IPS-18c (cell line): Measurements from ENCODE around the gene RPS6KA4.

Experiments
- H3K4me3 ChIP-seq: 2 replicates; pipeline ENCODE4 v1.7.0; 2013; ENCODE audit warnings: low read depth, mild to moderate bottlenecking, low read length, moderate library complexity; ENCODE audit not compliant: insufficient read depth
- H3K9me3 ChIP-seq: one replicate; pipeline ENCODE4 v1.6.1; 2013; ENCODE audit warnings: mild to moderate bottlenecking, low read length, moderate library complexity; ENCODE audit not compliant: control insufficient read depth, insufficient read depth

RPS6KA4 gene

DNA sequence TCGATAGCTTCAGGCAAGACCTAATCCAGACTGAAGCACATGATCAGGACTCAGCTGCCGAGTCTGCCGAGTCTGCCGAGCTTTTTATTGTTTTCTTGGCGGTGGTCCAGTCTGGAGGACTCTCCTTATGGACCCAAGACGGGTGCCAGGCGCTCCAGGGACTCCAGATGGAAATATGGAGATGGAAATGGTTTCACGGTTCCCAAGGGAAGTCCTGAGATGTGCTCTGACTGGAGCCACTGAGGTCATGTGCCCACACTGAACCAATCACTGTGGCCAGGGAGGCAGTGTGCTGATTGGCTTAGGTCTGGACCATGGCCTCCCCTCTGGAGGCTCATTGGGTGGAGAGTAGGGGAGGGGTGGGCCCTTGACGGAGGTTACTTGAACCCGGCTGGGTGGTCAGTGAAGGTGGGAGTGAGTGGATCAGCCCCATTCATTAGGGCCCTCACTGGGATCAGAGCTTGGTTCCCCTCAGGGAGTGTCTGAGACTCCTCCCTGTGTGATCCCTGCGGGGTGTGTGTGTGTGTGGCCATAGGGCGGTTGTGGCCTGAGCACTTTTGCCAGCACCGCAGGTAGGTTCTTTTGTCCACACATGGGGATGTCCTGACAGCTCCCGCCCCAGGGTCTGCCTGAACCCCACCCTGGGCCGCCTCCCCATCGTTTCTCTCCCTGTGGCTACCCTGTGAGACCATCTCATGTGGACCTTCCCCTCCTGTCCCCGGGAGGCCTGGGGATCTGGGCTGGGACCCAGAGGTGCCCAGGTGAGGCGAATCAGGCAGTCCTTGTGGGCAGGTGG, 14.0 kb downstream of the RPS6KA4 start:
- Histone ChIP-seq H3K4me3 (peak overlapping the region; percentile 49), H3K9me3 (no peaks in the 10 kb centered on the region)

DNA sequence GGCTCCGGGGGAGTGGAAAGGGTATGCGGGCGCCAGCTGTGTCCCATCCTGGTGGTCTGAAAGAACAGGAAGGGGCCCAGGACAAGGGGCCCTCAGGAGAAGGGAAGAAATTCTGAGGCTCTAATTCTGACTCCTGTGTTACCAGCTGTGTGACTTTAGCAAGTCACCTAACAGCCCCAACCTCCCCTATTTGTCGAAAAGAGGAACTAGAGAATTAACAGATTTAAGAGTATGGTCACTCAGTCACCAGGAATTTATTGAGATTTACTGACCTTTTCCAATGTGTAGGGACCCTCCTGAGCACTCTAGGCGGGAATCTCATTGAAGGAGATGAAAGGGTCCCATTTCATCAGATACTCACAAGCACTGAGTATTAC, 14.6 kb downstream of the RPS6KA4 start:
- Histone ChIP-seq H3K9me3 (no peaks in the 10 kb centered on the region), H3K4me3 (peak overlapping the region; percentile 49; the same call in 1 of the 2 replicates)

DNA sequence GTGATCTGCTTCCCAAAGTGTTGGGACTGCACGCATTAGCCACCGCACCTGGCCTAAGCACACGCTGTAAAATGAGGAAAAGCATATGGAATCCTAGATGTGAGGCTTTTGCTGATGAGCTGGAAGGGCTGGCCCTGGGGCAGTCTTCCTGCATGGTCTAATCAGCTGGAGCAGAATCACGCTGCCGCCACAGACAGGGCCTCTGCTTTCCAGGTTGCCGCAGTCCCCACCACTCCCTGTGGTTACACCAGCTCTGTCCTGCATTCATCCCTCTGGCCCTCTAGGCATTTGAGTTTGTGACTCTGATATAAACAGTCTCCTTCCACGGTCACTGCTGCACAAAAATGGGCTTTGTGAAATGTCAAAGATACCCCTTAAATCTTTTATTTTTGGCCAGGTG, 17.1 kb downstream of the RPS6KA4 start:
- H3K4me3 ChIP-seq = no peak overlapping the region
- H3K9me3 ChIP-seq = no peaks in the 10 kb centered on the region

DNA sequence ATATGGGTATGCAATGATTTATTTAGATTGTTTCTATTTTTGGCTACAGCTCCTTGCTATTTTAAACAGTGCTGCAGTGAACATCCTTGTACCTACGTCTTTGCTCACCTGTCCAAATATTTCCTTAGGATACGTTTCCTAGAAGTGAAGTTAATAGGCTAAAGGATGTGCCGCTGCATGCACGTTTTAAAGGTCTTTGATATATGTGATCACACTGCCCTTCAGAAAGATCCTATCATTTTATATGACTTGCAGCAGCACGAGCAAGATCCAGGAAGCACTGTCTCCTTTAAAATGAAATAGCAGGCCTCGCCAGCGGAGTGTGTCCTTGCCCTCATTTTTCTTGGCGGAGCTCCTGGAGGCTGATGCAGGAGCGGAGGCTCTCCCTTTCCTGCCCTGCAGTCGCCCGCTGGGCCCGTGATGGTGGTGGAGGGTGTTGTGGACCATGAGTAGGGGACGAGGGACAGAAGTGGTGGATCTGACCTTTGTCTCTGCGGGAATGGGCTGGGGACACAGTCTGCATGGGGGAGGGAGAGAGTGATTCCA, 19.4 kb downstream of the RPS6KA4 start:
- no peak overlapping the region for H3K4me3 ChIP-seq

DNA sequence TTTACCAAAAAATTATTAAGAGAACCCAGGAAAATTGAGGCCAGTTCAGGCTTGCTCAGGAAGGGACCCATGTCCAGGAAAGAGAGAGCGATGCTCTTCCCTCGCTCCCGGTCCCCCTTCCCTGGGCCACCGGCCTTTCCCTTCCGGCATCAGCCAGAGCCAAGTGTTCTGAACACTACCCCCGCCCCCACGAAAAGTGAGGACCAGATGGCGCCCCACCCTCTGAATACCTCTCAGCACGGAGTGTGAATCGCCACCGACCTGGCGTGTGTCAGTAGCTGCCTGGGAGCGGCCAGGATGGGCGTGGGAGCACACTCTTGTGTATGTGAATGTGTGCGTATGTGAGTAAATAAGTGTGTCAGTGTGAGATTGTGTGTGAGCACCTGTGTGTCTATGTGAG, 20.2 kb downstream of the RPS6KA4 start:
- H3K4me3 ChIP-seq = no peak overlapping the region
- H3K9me3 ChIP-seq = no peaks in the 10 kb centered on the region

More for the DNA sequence above, 19.4 kb downstream of the RPS6KA4 start:
- H3K9me3 ChIP-seq = no peaks in the 10 kb centered on the region

DNA sequence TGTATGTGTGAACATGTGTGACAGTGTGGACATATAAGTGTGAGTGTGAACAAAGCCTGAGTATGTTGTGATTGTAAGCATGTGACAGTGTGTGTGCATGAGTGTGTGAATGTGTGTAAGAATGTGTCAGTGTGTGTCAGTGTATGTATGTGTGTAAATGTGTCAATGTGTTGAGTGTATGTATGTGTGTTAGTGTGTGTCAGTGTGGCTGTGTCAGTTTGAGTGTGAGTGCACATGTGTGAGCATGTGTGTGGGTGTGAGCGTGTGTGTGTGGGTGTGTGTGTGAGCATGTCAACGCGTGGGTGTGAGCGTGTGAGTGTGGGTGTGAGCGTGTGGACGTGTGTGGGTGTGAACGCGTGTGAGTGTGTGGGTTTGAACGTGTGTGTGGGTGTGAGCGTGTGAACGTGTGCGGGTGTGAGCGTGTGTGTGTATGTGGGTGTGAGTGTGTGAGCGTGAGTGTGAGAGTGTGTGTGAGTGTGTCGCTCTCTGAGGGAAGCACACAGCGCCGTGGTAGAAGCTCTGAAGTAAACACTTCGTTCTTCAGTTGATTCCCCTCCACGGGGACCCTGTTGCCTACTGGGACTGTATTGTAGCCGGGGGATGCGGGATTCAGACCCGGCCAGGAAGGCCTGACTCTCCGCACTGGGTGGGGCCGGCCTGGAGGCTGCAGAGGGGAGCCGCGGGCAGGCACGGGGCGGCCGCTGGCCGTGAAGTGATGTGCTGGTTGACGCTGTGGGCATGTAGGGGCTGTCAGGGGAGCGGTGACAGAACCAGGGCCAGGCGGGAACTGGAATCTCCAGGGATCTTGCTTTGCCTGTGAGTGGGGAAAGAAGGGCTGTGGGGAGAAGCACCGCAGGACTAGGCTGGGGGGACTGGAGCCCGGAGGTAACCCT, 21.1 kb downstream of the RPS6KA4 start:
- Histone ChIP-seq H3K9me3 (no peaks in the 10 kb centered on the region), H3K4me3 (no peak overlapping the region)

DNA sequence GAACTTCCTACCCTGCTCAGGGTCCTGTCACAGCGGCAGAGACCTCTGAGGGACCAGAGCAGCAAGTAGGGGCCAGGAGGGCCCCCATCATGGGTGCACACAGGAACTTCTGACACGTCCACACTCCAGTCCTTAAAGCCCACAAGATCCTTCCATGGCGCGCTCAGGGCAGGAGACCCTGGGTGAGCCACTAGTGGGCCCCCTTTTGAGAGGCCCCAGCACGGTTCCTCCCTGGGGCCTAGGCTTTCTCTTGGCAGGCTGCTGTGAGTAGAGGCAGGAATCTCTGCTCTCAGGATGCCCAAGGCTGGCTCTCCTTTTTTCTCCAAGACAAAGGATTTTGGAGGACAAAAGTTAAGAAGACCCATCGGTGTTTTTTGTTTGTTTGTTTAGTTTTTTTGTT, 22.4 kb downstream of the RPS6KA4 start:
- H3K4me3 ChIP-seq = no peak overlapping the region
- no peaks in the 10 kb centered on the region for H3K9me3 ChIP-seq

DNA sequence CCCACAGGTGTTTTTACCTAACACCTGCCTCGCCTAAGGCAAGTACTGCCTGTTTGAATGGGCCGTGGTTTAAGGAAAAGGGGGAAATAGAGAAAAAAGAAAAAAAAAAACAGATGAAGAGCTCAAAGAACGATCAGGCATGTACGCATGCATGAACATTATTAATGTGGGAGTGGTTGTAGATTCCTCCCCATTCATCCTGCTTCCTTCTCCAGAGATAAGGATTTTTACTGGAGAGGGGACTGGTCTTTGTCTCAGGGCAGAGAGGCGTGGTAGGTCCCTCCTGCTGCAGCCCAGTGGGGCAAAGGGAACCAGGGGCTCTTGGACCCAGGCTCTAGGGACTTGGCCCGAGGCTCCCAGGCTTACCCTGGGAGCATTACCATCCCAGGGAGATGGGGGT, 23.1 kb downstream of the RPS6KA4 start:
- H3K9me3 ChIP-seq = no peaks in the 10 kb centered on the region
- H3K4me3 ChIP-seq = no peak overlapping the region

DNA sequence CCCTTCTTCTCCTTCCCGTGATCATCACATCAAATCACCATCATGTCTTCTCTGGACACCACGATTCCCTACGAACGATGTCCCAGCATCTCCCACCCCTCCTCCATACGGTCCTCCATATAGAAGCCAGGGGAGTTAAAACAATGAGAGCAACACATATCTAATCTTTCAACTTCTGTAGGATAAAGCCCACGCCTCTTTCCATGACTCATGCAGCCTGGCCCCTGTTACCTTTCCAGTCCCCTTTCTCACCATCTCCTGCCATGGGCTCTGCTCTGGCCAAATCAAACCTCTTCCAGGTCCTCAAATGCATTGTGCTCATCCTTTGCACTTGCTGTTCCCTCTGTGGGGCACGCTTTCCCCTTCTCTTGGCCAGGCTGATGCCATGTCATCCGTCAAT, 23.6 kb downstream of the RPS6KA4 start:
- H3K9me3 ChIP-seq = no peaks in the 10 kb centered on the region
- H3K4me3 ChIP-seq = no peak overlapping the region

DNA sequence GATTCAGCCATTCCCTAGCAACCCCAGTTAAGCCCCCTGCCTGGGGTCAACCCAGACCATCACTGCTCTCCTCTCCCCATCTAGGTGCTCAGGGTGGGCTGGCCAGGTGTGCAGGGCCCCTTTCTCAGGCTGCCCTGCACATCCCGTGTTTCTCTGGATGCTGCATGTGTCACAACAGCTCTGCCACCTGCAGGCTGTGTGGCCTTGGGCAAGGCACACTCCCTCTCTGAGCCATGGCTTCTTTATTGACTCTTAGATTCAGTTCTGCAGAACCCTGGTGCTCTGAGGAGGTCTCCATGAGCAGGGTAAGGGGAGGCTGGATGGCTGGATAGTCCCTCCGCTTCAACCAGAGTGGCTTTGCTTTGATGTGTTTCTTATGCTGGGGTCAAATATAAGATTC, 24.6 kb downstream of the RPS6KA4 start:
- H3K4me3 ChIP-seq = no peak overlapping the region
- peaks cover 2% of the 10 kb centered on the region for H3K9me3 ChIP-seq

DNA sequence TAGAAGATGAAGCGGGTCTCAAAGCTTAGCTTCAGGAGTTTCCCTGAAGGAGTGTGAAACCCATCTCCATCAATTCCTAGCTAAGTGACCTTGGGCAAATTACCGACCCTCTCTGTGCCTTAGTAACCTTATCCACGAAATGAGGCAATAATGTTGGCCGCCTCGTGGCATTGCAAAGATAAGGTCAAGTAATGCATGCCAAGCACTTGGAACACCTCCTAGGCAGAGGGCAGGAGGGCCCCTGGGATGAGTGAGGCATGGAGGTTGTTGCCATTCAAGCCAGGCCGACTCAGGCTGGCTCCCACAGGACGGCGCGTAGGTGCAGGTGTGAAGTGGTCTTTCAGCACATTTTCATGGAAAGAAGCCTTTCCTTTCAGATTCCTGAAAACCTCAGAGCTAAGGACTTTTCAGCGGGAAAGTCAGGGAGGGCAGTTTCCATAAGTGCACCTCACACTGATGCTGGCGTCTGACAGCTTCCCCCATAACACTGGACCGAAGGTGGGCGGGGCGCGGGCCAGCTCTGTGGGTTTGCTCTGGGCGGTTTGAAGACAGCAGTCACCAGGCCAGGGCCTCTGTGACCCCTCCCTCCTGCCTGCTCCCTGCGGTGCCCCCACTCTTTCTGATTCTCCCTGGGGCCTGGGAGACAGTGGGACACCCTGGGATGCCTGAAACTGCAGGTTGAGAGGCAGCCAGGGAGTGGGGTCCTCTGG, 25.2 kb downstream of the RPS6KA4 start:
- H3K9me3 ChIP-seq = peaks cover 2% of the 10 kb centered on the region
- no peak overlapping the region for H3K4me3 ChIP-seq

DNA sequence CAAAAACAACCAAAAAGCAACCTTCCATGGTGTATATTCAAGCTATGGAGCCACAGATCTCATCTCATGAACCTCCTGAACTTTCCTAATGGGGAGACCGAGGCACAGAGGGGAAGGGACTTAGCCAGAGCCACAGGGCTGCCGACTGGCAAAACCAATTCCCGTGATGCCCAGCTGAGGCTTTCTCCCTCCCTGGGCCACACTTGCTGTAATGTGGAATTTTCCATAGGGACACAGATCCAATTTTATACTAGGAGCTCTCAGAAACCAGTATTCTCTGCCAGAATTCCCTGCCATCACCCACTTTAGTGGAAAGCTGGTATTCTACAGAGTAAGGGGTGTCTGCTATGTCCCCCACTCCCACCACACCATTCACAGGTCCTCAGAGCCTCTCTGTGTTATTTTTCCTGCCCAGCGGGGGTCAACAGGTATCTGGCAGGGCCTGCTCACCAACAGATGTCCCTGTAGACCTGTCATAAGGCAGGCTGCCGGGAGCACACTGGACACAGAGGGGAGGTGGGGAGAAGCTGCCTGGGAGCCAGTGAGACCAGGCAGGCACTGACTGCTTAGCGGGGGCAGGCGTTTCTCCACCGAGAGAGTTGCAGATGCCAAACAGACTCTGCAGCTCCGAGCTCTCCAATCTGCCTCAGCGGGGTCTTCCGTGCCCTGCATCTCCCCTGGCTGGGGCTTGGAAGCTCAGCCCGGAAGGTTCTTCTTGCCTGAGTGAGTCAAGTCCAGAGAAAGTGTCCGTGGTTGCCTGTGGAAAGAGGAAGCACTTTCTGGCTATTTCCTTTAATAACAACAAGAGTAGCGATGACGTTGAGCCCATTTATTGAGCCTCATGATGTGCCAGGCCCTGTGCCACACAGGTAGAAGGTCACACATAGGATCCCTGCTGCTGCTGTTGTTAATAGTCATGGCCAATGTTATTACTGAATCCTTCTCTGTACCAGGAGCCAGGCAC, 26.3 kb downstream of the RPS6KA4 start:
- Histone ChIP-seq H3K4me3 (no peak overlapping the region), H3K9me3 (peaks cover 2% of the 10 kb centered on the region)

DNA sequence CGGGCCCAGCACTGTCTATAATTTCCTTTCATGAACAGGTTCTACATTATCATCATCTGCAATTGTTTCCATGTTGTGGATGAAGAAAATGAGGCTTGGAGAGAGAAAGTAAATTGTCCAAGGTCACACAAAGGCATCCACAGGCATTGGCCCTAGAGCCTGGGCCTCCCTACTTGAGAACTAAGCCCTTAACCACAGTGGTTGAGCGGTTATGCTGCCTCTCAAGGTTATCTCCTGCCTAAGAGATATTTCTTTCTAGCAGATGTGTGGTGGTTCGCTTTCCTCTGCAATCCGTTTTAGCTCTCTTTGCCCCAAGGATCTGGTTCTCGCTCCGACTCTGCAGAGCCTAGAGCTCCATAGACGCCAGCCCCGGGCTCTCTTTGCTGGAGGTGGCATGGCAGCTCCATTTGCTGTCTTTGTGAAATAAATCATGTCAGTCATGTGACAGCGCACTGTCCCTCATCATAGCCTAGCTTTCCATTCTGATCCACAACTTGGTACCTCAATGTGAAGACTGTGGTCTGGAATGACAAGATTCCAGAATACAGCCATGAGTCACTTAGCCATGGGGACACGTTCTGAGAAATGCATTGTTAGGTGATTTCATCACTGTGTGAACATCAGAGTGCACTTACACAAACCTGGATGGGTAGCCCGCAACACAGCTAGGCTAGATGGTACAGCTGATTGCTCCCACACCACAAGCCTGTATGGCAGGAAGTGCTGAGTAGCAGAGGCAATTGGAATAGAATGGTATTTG, 27.2 kb downstream of the RPS6KA4 start:
- Histone ChIP-seq H3K9me3 (peaks cover 2% of the 10 kb centered on the region), H3K4me3 (no peak overlapping the region)

DNA sequence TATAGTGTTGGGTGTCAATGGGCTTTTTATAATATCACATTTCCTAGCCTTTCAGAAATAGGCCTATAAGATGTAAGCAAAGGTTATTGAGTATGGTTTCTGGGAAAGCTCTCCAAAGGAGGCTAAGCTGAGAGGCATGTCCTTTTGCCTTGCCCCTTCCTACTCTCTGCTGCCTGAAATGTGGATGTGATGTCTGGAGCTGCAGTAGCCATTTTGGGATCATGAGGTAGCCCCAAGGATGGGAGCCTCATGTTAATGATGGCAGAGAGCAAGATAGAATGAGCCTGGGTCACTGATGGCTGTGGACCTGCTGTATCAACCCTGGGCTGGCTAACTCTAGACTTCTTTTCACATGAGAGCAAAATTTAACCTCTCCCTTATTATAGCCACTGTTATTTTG, 29.0 kb downstream of the RPS6KA4 start:
- Histone ChIP-seq H3K9me3 (peaks cover 2% of the 10 kb centered on the region), H3K4me3 (no peak overlapping the region)

DNA sequence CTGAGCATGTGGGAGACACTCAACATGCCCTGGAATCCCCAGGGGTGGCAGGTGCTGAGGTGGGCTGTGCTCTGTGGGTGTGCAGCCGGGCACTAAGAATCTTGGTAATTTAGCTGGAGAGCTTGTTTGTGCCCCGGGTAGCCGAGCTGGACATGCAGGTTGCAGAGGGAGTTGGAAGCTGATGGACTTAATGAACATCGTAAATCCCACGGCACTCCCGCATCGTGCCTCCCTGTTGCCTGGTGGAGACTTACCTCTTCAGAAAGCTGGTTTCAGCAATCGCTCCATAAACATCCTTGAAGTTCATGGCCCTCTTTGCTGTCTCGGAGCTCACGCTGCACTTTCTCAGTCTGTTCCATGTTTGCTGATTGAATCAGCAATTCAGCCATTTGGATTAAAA, 29.9 kb downstream of the RPS6KA4 start:
- Histone ChIP-seq H3K4me3 (no peak overlapping the region), H3K9me3 (peaks cover 2% of the 10 kb centered on the region)

DNA sequence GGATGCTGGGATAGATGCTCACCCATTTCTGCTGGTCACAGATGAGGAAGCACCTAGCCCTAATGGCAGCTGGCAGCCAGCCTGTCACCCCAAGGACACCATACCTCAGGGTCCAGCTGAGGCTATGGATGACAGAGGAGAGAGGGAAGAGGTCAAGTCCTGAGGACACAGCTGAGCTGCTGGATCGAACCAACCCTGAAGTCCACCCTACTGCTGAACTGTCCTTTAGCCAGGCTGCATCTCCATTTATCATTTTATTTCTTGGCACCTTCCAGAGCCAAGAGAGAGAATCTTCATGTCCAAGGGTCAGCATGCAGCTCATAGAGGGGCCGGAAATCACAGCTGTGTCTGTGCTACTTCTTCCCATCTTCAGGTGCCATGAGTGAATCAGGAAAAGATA, 30.9 kb downstream of the RPS6KA4 start:
- Histone ChIP-seq H3K9me3 (peaks cover 2% of the 10 kb centered on the region), H3K4me3 (no peak overlapping the region)
